CD14-positive monocyte (primary cell): ENCODE data around the gene DLGAP1. TPM values are rescaled to one million over a fixed set of nuclear protein-coding genes. Genes with fewer than 3 reads are reported as not detected.

Experiments
- DNase-seq, 3 donors: peaks; one replicate each; pipeline ENCODE4 v3.0.0-alpha.2; 2011 to 2022
- H2AFZ ChIP-seq: 2 replicates; pipeline ENCODE4 v1.6.0; 2012; ENCODE audit warnings: mild to moderate bottlenecking, low read depth, low read length, inconsistent platforms; ENCODE audit not compliant: insufficient read depth, poor library complexity, severe bottlenecking
- H3K27ac ChIP-seq, 2 donors: 1 replicate in 1 of 2; 2 replicates in 1 of 2; pipeline ENCODE4 v1.5.1; 2012 to 2013; ENCODE audit warnings: low read length in 2 of 2, control low read depth in 1 of 2, inconsistent platforms in 1 of 2, low read depth in 1 of 2, mild to moderate bottlenecking in 1 of 2
- H3K27me3 ChIP-seq, 2 donors: one replicate each; pipeline versions ENCODE4 v1.6.0 to v1.6.1; 2011 to 2013; ENCODE audit warnings: low read length in 2 of 2; ENCODE audit not compliant: control insufficient read depth in 2 of 2, insufficient read depth in 2 of 2
- H3K36me3 ChIP-seq, 2 donors: replicated peaks in 1 of 2; 1 replicate in 1 of 2; 2 replicates in 1 of 2; pipeline versions ENCODE4 v1.5.1 to v1.6.1; 2012 to 2013; ENCODE audit warnings: low read length in 2 of 2, control low read depth in 1 of 2, inconsistent platforms in 1 of 2, mild to moderate bottlenecking in 1 of 2; ENCODE audit not compliant: insufficient read depth in 2 of 2, control insufficient read depth in 1 of 2
- H3K4me1 ChIP-seq, 2 donors: 1 replicate in 1 of 2; 2 replicates in 1 of 2; pipeline versions ENCODE4 v1.5.1 to v1.6.1; 2012 to 2013; ENCODE audit warnings: low read length in 2 of 2, control low read depth in 1 of 2, inconsistent platforms in 1 of 2, mild to moderate bottlenecking in 1 of 2, moderate library complexity in 1 of 2; ENCODE audit not compliant: insufficient read depth in 2 of 2, control insufficient read depth in 1 of 2
- H3K4me2 ChIP-seq: replicated peaks from 2 replicates; pipeline ENCODE3; 2012; ENCODE audit warnings: low read length, moderate library complexity, mild to moderate bottlenecking; ENCODE audit not compliant: poor library complexity, severe bottlenecking; ENCODE audit errors: extremely low read depth
- H3K4me3 ChIP-seq, 3 experiments: fragments of 200-600 bp in 1 of 3; sonication (generic) in 1 of 3; replicated peaks in 1 of 3; 1 replicate in 2 of 3; 2 replicates in 1 of 3; pipeline ENCODE4 v1.5.1; 2011 to 2013; ENCODE audit warnings: low read length in 3 of 3, mild to moderate bottlenecking in 3 of 3, control low read depth in 2 of 3, low read depth in 2 of 3, inconsistent platforms in 1 of 3, moderate library complexity in 1 of 3
- H3K79me2 ChIP-seq: 2 replicates; pipeline ENCODE4 v1.6.0; 2012; ENCODE audit warnings: mild to moderate bottlenecking, control low read depth, inconsistent platforms, low read length, moderate library complexity; ENCODE audit not compliant: insufficient read depth
- H3K9ac ChIP-seq: 2 replicates; pipeline ENCODE4 v1.6.0; 2017; ENCODE audit warnings: low read length, mild to moderate bottlenecking; ENCODE audit not compliant: insufficient read depth, poor library complexity, severe bottlenecking
- H3K9me3 ChIP-seq, 2 donors: replicated peaks in 1 of 2; 1 replicate in 1 of 2; 2 replicates in 1 of 2; pipeline versions ENCODE4 v1.5.1 to v1.6.1; 2012 to 2013; ENCODE audit warnings: low read length in 2 of 2, control low read depth in 1 of 2; ENCODE audit not compliant: control insufficient read depth in 1 of 2, insufficient read depth in 1 of 2
- H4K20me1 ChIP-seq: 2 replicates; pipeline ENCODE4 v1.6.0; 2012; ENCODE audit warnings: mild to moderate bottlenecking, low read length, control low read depth, moderate library complexity; ENCODE audit not compliant: insufficient read depth
- H3K27ac Mint-ChIP-seq, 7 donors: one replicate each; pipeline ENCODE4 v1.8.0; 2020; ENCODE audit warnings: mild to moderate bottlenecking in 7 of 7, mixed read lengths in 7 of 7, moderate library complexity in 6 of 7, inconsistent platforms in 2 of 7
- H3K27me3 Mint-ChIP-seq, 3 donors: one replicate each; pipeline ENCODE4 v1.8.0; 2021 to 2022; ENCODE audit warnings: low read depth in 3 of 3, mild to moderate bottlenecking in 3 of 3, mixed read lengths in 3 of 3, moderate library complexity in 3 of 3, inconsistent platforms in 1 of 3
- H3K36me3 Mint-ChIP-seq, 2 donors: one replicate each; pipeline ENCODE4 v1.8.0; 2020; ENCODE audit warnings: mixed read lengths in 2 of 2, inconsistent platforms in 1 of 2, mild to moderate bottlenecking in 1 of 2
- H3K4me1 Mint-ChIP-seq: one replicate; pipeline ENCODE4 v1.8.0; 2020; ENCODE audit warnings: mild to moderate bottlenecking, mixed read lengths
- H3K4me3 Mint-ChIP-seq, 2 donors: one replicate each; pipeline ENCODE4 v1.8.0; 2020; ENCODE audit warnings: mild to moderate bottlenecking in 2 of 2, mixed read lengths in 2 of 2, moderate library complexity in 1 of 2
- H3K9me3 Mint-ChIP-seq, 7 donors: one replicate each; pipeline ENCODE4 v1.8.0; 2020 to 2022; ENCODE audit warnings: mixed read lengths in 7 of 7, mild to moderate bottlenecking in 6 of 7, moderate library complexity in 6 of 7, inconsistent platforms in 2 of 7
- CTCF ChIP-seq: fragments of 200-600 bp; IDR thresholded peaks from one replicate; pipeline ENCODE4 v1.8.0; 2022; ENCODE audit warnings: antibody characterized with exemption, mild to moderate bottlenecking
- WGBS: methylation state at CpG from one replicate; pipeline ENCODE4 v1.1.5; 2013; ENCODE audit warnings: missing lambda C conversion rate; ENCODE audit not compliant: insufficient coverage; 5-methylcytosine and 5-hydroxymethylcytosine counted together
- intact Hi-C, 2 donors: fragments of 100-400 bp; cut with micrococcal nuclease; formaldehyde crosslinking; loops; one replicate each; pipeline versions ENCODE4 v1.15.0 to v1.15.1; 2023
- polyA plus RNA-seq, 3 donors: library from polyadenylated mRNA; depleted of rRNA in 1 of 3; unstranded in 2 of 3; stranded (reverse) in 1 of 3; fragments of 300-500 nt in 2 of 3; fragments of >200 nt in 1 of 3; fragmentation: Illumina TruSeq in 2 of 3; gene quantifications; 1 replicate in 2 of 3; 2 replicates in 1 of 3; pipeline ENCODE4 v1.2.3, GENCODE V29; 2012 to 2021

The DLGAP1 gene
- polyA plus RNA-seq, 3 donors, result 0.09 to 0.42 TPM; not detected in 1

- H3K79me2 ChIP-seq, result no peaks in the 10 kb centered on the region
- H3K4me1 ChIP-seq, result peaks cover 2% of the 10 kb centered on the region in 2 donors
- no peak overlapping the region for H3K4me3 Mint-ChIP-seq
- H4K20me1 ChIP-seq, result no peaks in the 10 kb centered on the region
- H3K27me3 ChIP-seq, result no peaks in the 10 kb centered on the region
- peaks cover 3 to 5% (median 4%) of the 10 kb centered on the region in 3 donors for H3K27me3 Mint-ChIP-seq
- H3K36me3 ChIP-seq, result no peaks in the 10 kb centered on the region
- no peak for DNase-seq
- intact Hi-C loops, result no loop called here
- H2AFZ ChIP-seq, result no peak overlapping the region
- peaks cover 0 to 2% (median 0%) of the 10 kb centered on the region in 7 donors for H3K9me3 Mint-ChIP-seq
- H3K4me1 Mint-ChIP-seq, result peaks cover 2% of the 10 kb centered on the region
- no peak overlapping the region for H3K4me2 ChIP-seq
- H3K9me3 ChIP-seq, result no peaks in the 10 kb centered on the region
- no peak overlapping the region for H3K9ac ChIP-seq
- no peak overlapping the region for H3K27ac Mint-ChIP-seq
- no peak overlapping the region for H3K27ac ChIP-seq
- no peak overlapping the region for H3K4me3 ChIP-seq
- no peak for TF ChIP-seq CTCF
- no peaks in the 10 kb centered on the region for H3K36me3 Mint-ChIP-seq
Measured at GRCh38 chr18:3911413-3911812, 543.7 kb downstream of the DLGAP1 start.

- H3K79me2 ChIP-seq, result no peaks in the 10 kb centered on the region
- no peaks in the 10 kb centered on the region for H4K20me1 ChIP-seq
- H3K4me3 ChIP-seq, result no peak overlapping the region
- no peak overlapping the region for H3K27ac ChIP-seq
- no peak overlapping the region for H2AFZ ChIP-seq
- no peaks in the 10 kb centered on the region for H3K36me3 Mint-ChIP-seq
- peaks cover 11% of the 10 kb centered on the region in 2 donors for H3K4me1 ChIP-seq
- no peak for TF ChIP-seq CTCF
- H3K27me3 Mint-ChIP-seq, result peaks cover 0 to 3% (median 3%) of the 10 kb centered on the region in 3 donors
- H3K4me1 Mint-ChIP-seq, result peaks cover 5% of the 10 kb centered on the region
- intact Hi-C loops, result no loop called here
- H3K9me3 ChIP-seq, result no peaks in the 10 kb centered on the region
- H3K4me3 Mint-ChIP-seq, result no peak overlapping the region
- no peak overlapping the region for H3K9ac ChIP-seq
- H3K27me3 ChIP-seq, result no peaks in the 10 kb centered on the region
- WGBS, result 100% methylated on average over 2 of the region's 4 CpGs
- no peak overlapping the region for H3K4me2 ChIP-seq
- no peaks in the 10 kb centered on the region for H3K36me3 ChIP-seq
- peaks cover 0 to 2% (median 0%) of the 10 kb centered on the region in 7 donors for H3K9me3 Mint-ChIP-seq
- no peak overlapping the region for H3K27ac Mint-ChIP-seq
- no peak for DNase-seq
Measured at GRCh38 chr18:3910512-3910911, 544.6 kb downstream of the DLGAP1 start.
